Measurements from ENCODE around the gene BAK1. TPM values are rescaled to one million over a fixed set of nuclear protein-coding genes. Genes with fewer than 3 reads are reported as not detected.

Gene BAK1
- total and polyA plus RNA-seq, 2 of the 13 experiments (the other 11 are each of a cell fraction or from before 2014, with no cell fraction given), result 15.0 to 23.8 TPM

- no peak for TF ChIP-seq ZNF276 (CRISPR knock-in tag; IDR thresholded peaks at IDR 0.05; ENCODE audit: low read depth)
- TF ChIP-seq MAF1 (CRISPR knock-in tag; IDR thresholded peaks at IDR 0.05; ENCODE audit: borderline replicate concordance), result no peak
- no peak for TF ChIP-seq ZNF629 (CRISPR knock-in tag; conservative IDR thresholded peaks at IDR 0.05)
- no peak for TF ChIP-seq ZNF777 (CRISPR knock-in tag; IDR thresholded peaks at IDR 0.05)
- no peak for TF ChIP-seq KIAA2018 (CRISPR knock-in tag; IDR thresholded peaks at IDR 0.05; ENCODE audit: borderline replicate concordance)
- TF ChIP-seq ZNF382 (CRISPR knock-in tag; IDR thresholded peaks at IDR 0.05; ENCODE audit: borderline replicate concordance), result no peak
- no peak; the same call in 1 of the 2 replicates for TF ChIP-seq ZSCAN21 (CRISPR knock-in tag; IDR thresholded peaks at IDR 0.05; ENCODE audit: borderline replicate concordance)
- no peak for TF ChIP-seq GMEB2 (CRISPR knock-in tag; IDR thresholded peaks at IDR 0.05; ENCODE audit: low read depth)
- TF ChIP-seq ZNF383 (CRISPR knock-in tag; IDR thresholded peaks at IDR 0.05; ENCODE audit: borderline replicate concordance), result no peak
- TF ChIP-seq ZNF121 (CRISPR knock-in tag; IDR thresholded peaks at IDR 0.05), result no peak; the same call in 1 of the 2 replicates
- no peak; the same call in 1 of the 2 replicates for TF ChIP-seq ARID4A (CRISPR knock-in tag; IDR thresholded peaks at IDR 0.05; ENCODE audit: borderline replicate concordance)
Observed at GRCh38 chr6:33585403-33586107, 5.5 kb upstream of the BAK1 start (continued).

All from HepG2 (cell line).